Progenitor cell of endocrine pancreas (in vitro differentiated cells): ENCODE data around the gene UBAP2L. TPM values are rescaled to one million over a fixed set of nuclear protein-coding genes. Genes with fewer than 3 reads are reported as not detected.
A peak's percentile ranks its signal among the peaks of the same experiment; 100 is the strongest.

Source experiments
- DNase-seq: peaks from one replicate; pipeline ENCODE4 v3.0.0; 2021; ENCODE audit warnings: low spot score; ENCODE audit not compliant: unreplicated experiment
- H3K27ac Mint-ChIP-seq: 2 replicates; pipeline ENCODE4 v1.8.0; 2021; ENCODE audit warnings: mild to moderate bottlenecking, moderate library complexity, mixed read lengths
- H3K27me3 Mint-ChIP-seq: 2 replicates; pipeline ENCODE4 v1.8.0; 2021; ENCODE audit warnings: mixed read lengths
- H3K36me3 Mint-ChIP-seq: 2 replicates; pipeline ENCODE4 v1.8.0; 2022; ENCODE audit warnings: mixed read lengths; ENCODE audit not compliant: insufficient read depth
- H3K4me1 Mint-ChIP-seq: 2 replicates; pipeline ENCODE4 v1.8.0; 2021; ENCODE audit warnings: low read depth, mixed read lengths
- H3K4me3 Mint-ChIP-seq: 2 replicates; pipeline ENCODE4 v1.8.0; 2021; ENCODE audit warnings: low read depth, mild to moderate bottlenecking, moderate library complexity, mixed read lengths
- H3K9me3 Mint-ChIP-seq: 2 replicates; pipeline ENCODE4 v1.8.0; 2021; ENCODE audit warnings: low read depth, mixed read lengths
- total RNA-seq: library from RNA; stranded (reverse); gene quantifications from 2 replicates; pipeline ENCODE4 v1.2.1, GENCODE V29; 2021
- TF ChIP-seq, protein P1 (sequence below): fragments of 200-600 bp; sonication (generic); IDR thresholded peaks from one replicate; pipeline ENCODE4 v1.5.0; 2021; ENCODE audit warnings: antibody characterized with exemption, mild to moderate bottlenecking; ENCODE audit not compliant: unreplicated experiment

The UBAP2L gene
- total RNA-seq, 1 donor from 2014 or later, result 268 TPM

DNA sequence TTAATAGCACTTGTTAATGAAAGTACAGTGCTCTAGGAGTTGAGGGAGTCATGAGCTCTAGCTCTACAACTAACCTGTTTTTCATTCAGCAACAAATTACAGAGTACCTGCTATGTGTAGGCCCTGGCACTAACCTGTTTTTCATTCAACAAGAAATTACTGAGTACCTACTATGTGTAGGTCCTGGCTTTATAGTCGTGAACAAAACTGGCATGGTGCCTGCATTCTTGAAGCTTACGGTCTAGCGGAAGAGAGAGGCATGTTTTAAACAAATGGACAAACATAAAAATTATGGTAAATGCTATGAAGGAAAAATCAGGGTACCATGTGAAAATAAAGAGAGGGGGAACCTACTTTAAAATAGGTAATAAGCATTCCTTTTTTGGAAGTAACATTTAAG lies 2.2 kb upstream of the UBAP2L start:
- TF ChIP-seq, protein P1, sequence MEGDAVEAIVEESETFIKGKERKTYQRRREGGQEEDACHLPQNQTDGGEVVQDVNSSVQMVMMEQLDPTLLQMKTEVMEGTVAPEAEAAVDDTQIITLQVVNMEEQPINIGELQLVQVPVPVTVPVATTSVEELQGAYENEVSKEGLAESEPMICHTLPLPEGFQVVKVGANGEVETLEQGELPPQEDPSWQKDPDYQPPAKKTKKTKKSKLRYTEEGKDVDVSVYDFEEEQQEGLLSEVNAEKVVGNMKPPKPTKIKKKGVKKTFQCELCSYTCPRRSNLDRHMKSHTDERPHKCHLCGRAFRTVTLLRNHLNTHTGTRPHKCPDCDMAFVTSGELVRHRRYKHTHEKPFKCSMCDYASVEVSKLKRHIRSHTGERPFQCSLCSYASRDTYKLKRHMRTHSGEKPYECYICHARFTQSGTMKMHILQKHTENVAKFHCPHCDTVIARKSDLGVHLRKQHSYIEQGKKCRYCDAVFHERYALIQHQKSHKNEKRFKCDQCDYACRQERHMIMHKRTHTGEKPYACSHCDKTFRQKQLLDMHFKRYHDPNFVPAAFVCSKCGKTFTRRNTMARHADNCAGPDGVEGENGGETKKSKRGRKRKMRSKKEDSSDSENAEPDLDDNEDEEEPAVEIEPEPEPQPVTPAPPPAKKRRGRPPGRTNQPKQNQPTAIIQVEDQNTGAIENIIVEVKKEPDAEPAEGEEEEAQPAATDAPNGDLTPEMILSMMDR, result no peak
- peaks cover 25% of the 10 kb centered on the region for H3K36me3 Mint-ChIP-seq

DNA sequence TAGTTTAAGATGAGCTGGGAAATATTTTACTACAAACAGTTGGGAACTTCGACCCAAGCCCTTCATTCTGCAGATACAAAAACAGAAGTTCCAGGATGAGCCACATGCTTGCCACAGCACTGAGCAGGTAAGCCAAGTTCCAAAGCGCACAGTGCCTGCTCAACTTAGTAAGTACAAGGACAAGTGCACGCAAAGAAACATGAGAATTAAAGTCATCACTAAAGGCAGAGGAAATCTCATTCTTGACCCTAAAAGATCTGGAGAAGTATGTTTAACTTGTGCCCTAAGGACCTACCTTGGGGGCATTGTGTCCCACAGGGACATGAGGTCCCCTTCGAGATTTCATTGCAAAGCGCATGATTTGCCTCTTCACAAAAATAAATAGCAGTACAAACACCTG lies 1.2 kb upstream of the UBAP2L start:
- H3K36me3 Mint-ChIP-seq, result peaks cover 19% of the 10 kb centered on the region
- DNase-seq, result no peak
- H3K4me1 Mint-ChIP-seq, result peaks cover 39% of the 10 kb centered on the region
- no peaks in the 10 kb centered on the region for H3K27me3 Mint-ChIP-seq
- TF ChIP-seq, protein P1, result no peak
- H3K27ac Mint-ChIP-seq, result peak overlapping the region; percentile 98
- H3K4me3 Mint-ChIP-seq, result peak overlapping the region; percentile 94
- H3K9me3 Mint-ChIP-seq, result no peaks in the 10 kb centered on the region

More for the DNA sequence above, 2.2 kb upstream of the UBAP2L start:
- Mint-ChIP-seq H3K9me3 (no peaks in the 10 kb centered on the region), H3K4me1 (peaks cover 35% of the 10 kb centered on the region), H3K27me3 (no peaks in the 10 kb centered on the region), H3K27ac (peak overlapping the region; percentile 89), H3K4me3 (peak overlapping the region; percentile 94)
- DNase-seq, result no peak

GRCh38 chr1:154220970-154221277 lies 169 bp downstream of the UBAP2L start:
- Mint-ChIP-seq H3K9me3 (no peaks in the 10 kb centered on the region), H3K27ac (peak overlapping the region; percentile 98), H3K4me1 (peaks cover 43% of the 10 kb centered on the region), H3K27me3 (no peaks in the 10 kb centered on the region), H3K36me3 (peaks cover 19% of the 10 kb centered on the region), H3K4me3 (peak overlapping the region; percentile 94)
- no peak for DNase-seq
- TF ChIP-seq, protein P1, result no peak

DNA sequence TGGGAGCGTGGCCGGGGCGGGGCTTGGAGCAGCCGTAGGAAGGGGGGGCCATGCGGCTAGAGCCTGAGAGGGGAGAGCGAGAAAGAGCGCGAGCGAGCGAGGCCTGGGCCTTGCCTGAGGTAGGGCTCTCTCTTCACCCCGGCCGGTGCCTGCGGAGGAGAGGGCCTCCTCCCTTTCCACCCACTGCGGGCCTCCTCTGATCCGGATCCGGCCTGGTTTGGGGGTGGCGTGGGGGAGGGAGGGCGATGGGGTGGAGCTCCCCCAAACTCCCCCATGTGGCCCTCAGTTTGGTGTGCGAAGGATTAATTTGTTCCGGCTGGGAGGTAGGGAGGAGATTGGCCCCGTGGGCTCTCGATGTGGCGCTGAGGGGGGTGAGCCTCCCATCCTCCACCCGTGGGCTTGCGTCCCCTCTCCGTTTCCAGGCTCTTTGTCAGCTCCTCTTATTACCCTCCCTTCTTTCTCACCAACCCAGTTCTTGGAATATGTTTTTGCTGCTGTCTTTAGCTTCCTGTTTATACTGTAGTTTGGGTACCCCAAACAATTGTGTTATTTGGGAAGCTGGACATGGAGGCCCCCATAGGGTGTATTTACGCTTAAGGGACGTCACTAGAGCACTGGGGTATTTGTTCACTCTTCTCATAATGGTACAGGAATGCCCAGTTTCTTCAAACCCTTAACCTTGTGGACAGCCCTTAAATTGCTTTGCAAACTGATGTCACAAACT lies 685 bp downstream of the UBAP2L start:
- H3K27me3 Mint-ChIP-seq, result no peaks in the 10 kb centered on the region
- peak overlapping the region; percentile 94 for H3K4me3 Mint-ChIP-seq
- TF ChIP-seq, protein P1, result no peak
- H3K9me3 Mint-ChIP-seq, result no peaks in the 10 kb centered on the region
- DNase-seq, result peak; percentile 35
- H3K4me1 Mint-ChIP-seq, result peaks cover 43% of the 10 kb centered on the region
- H3K36me3 Mint-ChIP-seq, result peaks cover 19% of the 10 kb centered on the region
- peak overlapping the region; percentile 98 for H3K27ac Mint-ChIP-seq

- Mint-ChIP-seq H3K9me3 (no peaks in the 10 kb centered on the region), H3K27me3 (no peaks in the 10 kb centered on the region), H3K27ac (peak overlapping the region; percentile 98), H3K36me3 (peaks cover 19% of the 10 kb centered on the region), H3K4me3 (peak overlapping the region; percentile 94), H3K4me1 (peaks cover 43% of the 10 kb centered on the region)
- no peak for DNase-seq
- TF ChIP-seq, protein P1, result no peak
Observed at GRCh38 chr1:154222518-154222917, 1.8 kb downstream of the UBAP2L start.
